ENCODE measurements around the gene GHRH.

GHRH gene

DNA sequence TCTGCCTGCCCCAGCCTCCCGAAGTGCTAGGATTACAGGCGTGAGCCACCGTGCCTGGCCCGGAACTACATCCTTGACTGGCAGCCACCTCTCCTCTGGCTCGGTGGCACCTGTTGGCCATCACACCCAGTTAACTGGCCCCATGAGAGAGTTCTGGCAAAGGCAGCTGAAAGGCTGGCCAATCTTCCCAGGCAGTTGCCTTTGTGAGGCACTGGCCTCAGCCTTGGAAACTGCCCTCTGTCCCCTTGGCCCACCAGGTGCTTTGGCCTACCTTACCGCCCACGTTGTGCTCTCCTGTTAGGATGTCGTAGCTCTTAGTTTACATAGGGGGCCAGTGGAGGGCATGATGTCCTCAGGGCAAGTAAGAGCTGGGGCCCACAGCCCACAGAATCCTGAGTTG, 18.2 kb upstream of the GHRH start:
- H3K4me3 ChIP-seq (ENCODE audit: low read depth, low read length) = no peak overlapping the region
- TF ChIP-seq, protein P1, sequence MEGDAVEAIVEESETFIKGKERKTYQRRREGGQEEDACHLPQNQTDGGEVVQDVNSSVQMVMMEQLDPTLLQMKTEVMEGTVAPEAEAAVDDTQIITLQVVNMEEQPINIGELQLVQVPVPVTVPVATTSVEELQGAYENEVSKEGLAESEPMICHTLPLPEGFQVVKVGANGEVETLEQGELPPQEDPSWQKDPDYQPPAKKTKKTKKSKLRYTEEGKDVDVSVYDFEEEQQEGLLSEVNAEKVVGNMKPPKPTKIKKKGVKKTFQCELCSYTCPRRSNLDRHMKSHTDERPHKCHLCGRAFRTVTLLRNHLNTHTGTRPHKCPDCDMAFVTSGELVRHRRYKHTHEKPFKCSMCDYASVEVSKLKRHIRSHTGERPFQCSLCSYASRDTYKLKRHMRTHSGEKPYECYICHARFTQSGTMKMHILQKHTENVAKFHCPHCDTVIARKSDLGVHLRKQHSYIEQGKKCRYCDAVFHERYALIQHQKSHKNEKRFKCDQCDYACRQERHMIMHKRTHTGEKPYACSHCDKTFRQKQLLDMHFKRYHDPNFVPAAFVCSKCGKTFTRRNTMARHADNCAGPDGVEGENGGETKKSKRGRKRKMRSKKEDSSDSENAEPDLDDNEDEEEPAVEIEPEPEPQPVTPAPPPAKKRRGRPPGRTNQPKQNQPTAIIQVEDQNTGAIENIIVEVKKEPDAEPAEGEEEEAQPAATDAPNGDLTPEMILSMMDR (IDR thresholded peaks at IDR 0.05; ENCODE audit: low read depth, low read length) = no peak

DNA sequence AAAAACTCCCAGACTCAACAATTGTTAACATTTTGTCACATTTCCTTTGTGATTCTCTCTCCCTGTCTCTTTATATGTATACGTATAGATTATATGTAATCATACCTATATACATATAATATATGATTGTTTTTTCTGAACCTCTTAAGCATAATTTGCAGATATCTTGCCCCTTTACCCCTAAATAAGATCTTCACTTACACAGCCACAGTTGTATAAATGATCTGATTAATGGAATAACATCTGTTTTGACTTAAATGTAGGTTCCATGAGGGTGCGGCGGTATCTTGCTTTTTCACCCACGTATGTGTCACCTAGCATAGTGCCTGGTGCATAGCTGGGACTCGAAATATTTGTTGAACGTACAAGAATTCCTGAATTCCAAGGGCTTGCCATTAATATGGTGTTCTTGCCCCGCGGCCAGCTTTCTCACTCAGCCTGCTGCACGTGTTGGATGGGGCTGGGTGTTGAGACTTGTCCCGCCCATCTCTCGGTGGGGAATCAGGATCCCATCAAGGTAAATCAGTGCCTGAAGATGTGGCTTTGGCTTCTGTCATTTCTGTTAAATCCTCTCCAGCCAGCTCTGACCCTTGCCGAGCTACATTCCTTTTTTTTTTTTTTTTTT, 17.5 kb upstream of the GHRH start:
- no peak overlapping the region for H3K4me3 ChIP-seq (ENCODE audit: low read depth, low read length)
- TF ChIP-seq, protein P1 (IDR thresholded peaks at IDR 0.05; ENCODE audit: low read depth, low read length) = no peak

- H3K4me3 ChIP-seq (ENCODE audit: low read depth, low read length) = no peak overlapping the region
- TF ChIP-seq, protein P1 (IDR thresholded peaks at IDR 0.05; ENCODE audit: low read depth, low read length) = no peak
Measured at GRCh38 chr20:37277253-37277593, 15.6 kb upstream of the GHRH start.

DNA sequence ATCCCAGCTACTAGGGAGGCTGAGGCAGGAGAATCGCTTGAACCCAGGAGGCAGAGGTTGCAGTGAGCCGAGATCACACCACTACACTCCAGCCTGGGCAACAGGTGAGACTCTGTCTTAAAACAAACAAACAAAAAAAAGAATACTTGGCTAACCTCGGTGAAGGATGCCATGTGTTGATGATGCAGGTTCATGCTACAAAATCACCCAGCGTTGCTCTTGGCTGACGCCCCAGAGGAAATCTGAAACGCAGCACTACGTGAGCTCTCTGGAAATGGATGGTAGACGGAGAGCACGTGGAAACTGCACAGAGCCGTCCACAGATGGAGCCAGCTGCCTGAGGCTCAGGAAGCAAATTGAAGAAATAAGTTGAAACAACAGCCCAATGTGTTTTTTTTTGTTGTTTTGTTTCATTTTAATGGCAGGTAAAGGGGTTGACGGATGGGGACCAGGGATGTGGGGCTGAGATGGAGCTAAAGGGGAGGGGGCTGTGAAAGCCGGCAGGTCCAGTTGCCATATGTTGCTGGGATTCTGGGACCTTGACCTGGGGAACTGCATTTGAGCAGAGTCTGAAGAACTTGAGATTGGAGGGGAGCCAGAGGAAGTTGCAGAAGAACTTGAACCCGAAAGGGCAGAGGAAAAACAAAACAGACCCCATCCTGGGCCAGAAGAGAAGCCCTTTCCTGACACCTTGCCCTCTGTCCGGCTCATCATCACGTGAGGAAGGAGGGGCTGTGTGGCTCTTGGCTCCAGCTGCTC, 15.1 kb upstream of the GHRH start:
- TF ChIP-seq, protein P1 (IDR thresholded peaks at IDR 0.05; ENCODE audit: low read depth, low read length) = 0 out of 2 replicates have a peak, but pooled peaks have one; percentile 23
- H3K4me3 ChIP-seq (ENCODE audit: low read depth, low read length) = no peak overlapping the region

- TF ChIP-seq, protein P1 (IDR thresholded peaks at IDR 0.05; ENCODE audit: low read depth, low read length) = no peak
- no peak overlapping the region for H3K4me3 ChIP-seq (ENCODE audit: low read depth, low read length)
Measured at GRCh38 chr20:37274851-37275524, 13.4 kb upstream of the GHRH start.

DNA sequence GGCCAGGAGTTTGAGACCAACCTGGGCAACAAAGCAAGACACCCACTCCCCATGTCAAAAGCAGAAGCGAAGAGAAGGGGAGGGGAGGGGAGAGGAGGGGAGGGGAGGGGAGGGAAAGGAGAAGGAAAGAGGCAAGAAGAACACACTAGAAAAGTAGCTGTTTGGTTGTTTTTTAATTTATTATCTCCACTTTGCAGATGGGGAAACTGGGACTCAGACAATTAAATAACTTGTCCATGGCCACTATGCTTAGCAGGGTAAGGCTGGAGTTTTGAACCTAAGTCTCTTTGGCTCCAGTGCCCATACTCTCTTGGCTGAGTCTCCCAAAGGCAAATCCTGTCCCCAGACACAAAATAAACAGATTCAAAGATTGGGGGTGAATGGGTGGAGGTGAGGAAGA, 12.4 kb upstream of the GHRH start:
- TF ChIP-seq, protein P1 (IDR thresholded peaks at IDR 0.05; ENCODE audit: low read depth, low read length) = no peak
- no peak overlapping the region for H3K4me3 ChIP-seq (ENCODE audit: low read depth, low read length)

DNA sequence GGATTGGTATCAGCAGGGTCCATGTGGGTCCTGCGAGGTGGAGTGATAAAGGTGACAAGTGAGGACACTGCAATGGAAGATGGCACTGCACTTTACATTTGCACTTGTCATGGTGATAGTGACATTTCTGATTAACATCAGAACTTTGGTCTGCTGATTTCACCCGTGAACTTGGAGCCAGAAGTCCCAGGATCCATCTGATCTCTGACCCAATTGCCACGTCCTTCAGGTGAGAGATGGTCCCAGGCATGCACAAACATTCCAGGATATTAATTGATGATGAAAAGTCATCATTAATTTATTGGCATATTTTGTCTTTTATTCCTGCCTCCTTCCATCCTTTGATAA, 9.8 kb upstream of the GHRH start:
- TF ChIP-seq, protein P1 (IDR thresholded peaks at IDR 0.05; ENCODE audit: low read depth, low read length) = no peak
- no peak overlapping the region for H3K4me3 ChIP-seq (ENCODE audit: low read depth, low read length)

Measured in WI38 (cell line).